ENCODE measurements around the gene WBP4. TPM values are rescaled to one million over a fixed set of nuclear protein-coding genes. Genes with fewer than 3 reads are reported as not detected.
A peak's percentile ranks its signal among the peaks of the same experiment; 100 is the strongest.

WBP4 gene
- total RNA-seq, 1 experiment from 2014 or later: 14.5 TPM

- H3K4me3 ChIP-seq (replicated peaks in 1 of 2; ENCODE audit: low read depth in 1 of 2, low read length in 2 of 2): peak overlapping the region; percentile 69 to 70
- DNase-seq (ENCODE audit: low read depth, low spot score) (peak; percentile 80), ATAC-seq (peak; percentile 57)
- peak overlapping the region; percentile 74 for H3K9ac ChIP-seq (ENCODE audit: low read length)
- BruUV-seq (replicated peaks): no TSS peak
- peaks cover 39 to 58% of the 10 kb centered on the region in 2 experiments for H3K4me1 ChIP-seq (ENCODE audit: control insufficient read depth in 1 of 2, insufficient read depth in 2 of 2, low read length in 2 of 2)
- peak overlapping the region; percentile 88 for H3K4me2 ChIP-seq (ENCODE audit: low read length)
- POLR2A ChIA-PET: interaction anchor here (0.8 to 0.9 kb wide), 2 partner anchors 92 to 239 kb away, joined by 3 read pairs; no protein-coding TSS in a partner anchor
- no peaks in the 10 kb centered on the region for H4K20me1 ChIP-seq (ENCODE audit: insufficient read depth)
- CTCF ChIA-PET: no interaction called here
- no peaks in the 10 kb centered on the region for H3K36me3 ChIP-seq (ENCODE audit: control insufficient read depth in 1 of 2, insufficient read depth in 2 of 2, low read length in 2 of 2)
- intact Hi-C loops (cut with micrococcal nuclease): loop anchor here (2.0 to 5.0 kb wide), 3 partner anchors 73 to 1047 kb away; partner anchors contain the start of gene KBTBD6
- peak overlapping the region; percentile 7 for H2AFZ ChIP-seq (ENCODE audit: low read depth, low read length, poor library complexity, severe bottlenecking)
- H3K27me3 ChIP-seq (ENCODE audit: insufficient read depth, low read length): no peaks in the 10 kb centered on the region
- H3K27ac ChIP-seq (ENCODE audit: low read depth, low read length): peak overlapping the region; percentile 94
- RAD21 ChIA-PET (ENCODE audit: low non-redundant PET in 1 of 2, low total read pairs in 2 of 2, uncharacterized antibody in 2 of 2, unreplicated experiment in 2 of 2): no interaction called here
- H3K79me2 ChIP-seq (ENCODE audit: insufficient read depth, low read length): peaks cover 67% of the 10 kb centered on the region
- no peaks in the 10 kb centered on the region for H3K9me3 ChIP-seq (ENCODE audit: control insufficient read depth in 1 of 2, insufficient read depth in 1 of 2, low read depth in 1 of 2, low read length in 2 of 2)
- TF ChIP-seq, protein P1, sequence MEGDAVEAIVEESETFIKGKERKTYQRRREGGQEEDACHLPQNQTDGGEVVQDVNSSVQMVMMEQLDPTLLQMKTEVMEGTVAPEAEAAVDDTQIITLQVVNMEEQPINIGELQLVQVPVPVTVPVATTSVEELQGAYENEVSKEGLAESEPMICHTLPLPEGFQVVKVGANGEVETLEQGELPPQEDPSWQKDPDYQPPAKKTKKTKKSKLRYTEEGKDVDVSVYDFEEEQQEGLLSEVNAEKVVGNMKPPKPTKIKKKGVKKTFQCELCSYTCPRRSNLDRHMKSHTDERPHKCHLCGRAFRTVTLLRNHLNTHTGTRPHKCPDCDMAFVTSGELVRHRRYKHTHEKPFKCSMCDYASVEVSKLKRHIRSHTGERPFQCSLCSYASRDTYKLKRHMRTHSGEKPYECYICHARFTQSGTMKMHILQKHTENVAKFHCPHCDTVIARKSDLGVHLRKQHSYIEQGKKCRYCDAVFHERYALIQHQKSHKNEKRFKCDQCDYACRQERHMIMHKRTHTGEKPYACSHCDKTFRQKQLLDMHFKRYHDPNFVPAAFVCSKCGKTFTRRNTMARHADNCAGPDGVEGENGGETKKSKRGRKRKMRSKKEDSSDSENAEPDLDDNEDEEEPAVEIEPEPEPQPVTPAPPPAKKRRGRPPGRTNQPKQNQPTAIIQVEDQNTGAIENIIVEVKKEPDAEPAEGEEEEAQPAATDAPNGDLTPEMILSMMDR (IDR thresholded peaks at IDR 0.05 in 2 of 3, conservative IDR thresholded peaks at IDR 0.05 in 1 of 3; ENCODE audit: borderline replicate concordance in 1 of 3, insufficient read depth in 1 of 3, low read depth in 2 of 3, low read length in 2 of 3): peak in 1 of 3 experiments; percentile 20; a peak in 2 of 6 replicates
- TF ChIP-seq TCF7L2 (IDR thresholded peaks at IDR 0.05; ENCODE audit: borderline replicate concordance, extremely low read depth, insufficient read depth, insufficient read length) (no peak), FOSL1 (IDR thresholded peaks at IDR 0.05; ENCODE audit: low read depth) (no peak), ZFX (IDR thresholded peaks at IDR 0.05) (peak; percentile 87), EZH2 (IDR thresholded peaks at IDR 0.05) (no peak), CEBPB (IDR thresholded peaks at IDR 0.05; ENCODE audit: low read depth) (no peak), EZH2phosphoT487 (IDR thresholded peaks at IDR 0.05; ENCODE audit: borderline replicate concordance) (no peak), RAD21 (IDR thresholded peaks at IDR 0.05; ENCODE audit: low read depth) (no peak), JUND (IDR thresholded peaks at IDR 0.05) (no peak), ZBTB33 (IDR thresholded peaks at IDR 0.05; ENCODE audit: extremely low read depth, insufficient replicate concordance, low read length) (no peak), POLR2A (IDR thresholded peaks at IDR 0.05; ENCODE audit: borderline replicate concordance, extremely low read depth, insufficient read depth, insufficient read length) (peak; percentile 73), POLR2AphosphoS5 (IDR thresholded peaks at IDR 0.05; ENCODE audit: low read depth, low read length) (peak; percentile 60)
- TF ChIP-seq, protein P2, sequence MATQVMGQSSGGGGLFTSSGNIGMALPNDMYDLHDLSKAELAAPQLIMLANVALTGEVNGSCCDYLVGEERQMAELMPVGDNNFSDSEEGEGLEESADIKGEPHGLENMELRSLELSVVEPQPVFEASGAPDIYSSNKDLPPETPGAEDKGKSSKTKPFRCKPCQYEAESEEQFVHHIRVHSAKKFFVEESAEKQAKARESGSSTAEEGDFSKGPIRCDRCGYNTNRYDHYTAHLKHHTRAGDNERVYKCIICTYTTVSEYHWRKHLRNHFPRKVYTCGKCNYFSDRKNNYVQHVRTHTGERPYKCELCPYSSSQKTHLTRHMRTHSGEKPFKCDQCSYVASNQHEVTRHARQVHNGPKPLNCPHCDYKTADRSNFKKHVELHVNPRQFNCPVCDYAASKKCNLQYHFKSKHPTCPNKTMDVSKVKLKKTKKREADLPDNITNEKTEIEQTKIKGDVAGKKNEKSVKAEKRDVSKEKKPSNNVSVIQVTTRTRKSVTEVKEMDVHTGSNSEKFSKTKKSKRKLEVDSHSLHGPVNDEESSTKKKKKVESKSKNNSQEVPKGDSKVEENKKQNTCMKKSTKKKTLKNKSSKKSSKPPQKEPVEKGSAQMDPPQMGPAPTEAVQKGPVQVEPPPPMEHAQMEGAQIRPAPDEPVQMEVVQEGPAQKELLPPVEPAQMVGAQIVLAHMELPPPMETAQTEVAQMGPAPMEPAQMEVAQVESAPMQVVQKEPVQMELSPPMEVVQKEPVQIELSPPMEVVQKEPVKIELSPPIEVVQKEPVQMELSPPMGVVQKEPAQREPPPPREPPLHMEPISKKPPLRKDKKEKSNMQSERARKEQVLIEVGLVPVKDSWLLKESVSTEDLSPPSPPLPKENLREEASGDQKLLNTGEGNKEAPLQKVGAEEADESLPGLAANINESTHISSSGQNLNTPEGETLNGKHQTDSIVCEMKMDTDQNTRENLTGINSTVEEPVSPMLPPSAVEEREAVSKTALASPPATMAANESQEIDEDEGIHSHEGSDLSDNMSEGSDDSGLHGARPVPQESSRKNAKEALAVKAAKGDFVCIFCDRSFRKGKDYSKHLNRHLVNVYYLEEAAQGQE (IDR thresholded peaks at IDR 0.05; ENCODE audit: low read depth): no peak
- H3K9me2 ChIP-seq (ENCODE audit: insufficient read depth): no peaks in the 10 kb centered on the region
Measured at GRCh38 chr13:41060082-41060723, 1.1 kb upstream of the WBP4 start.

Measured in HCT116 (cell line).